Spleen (tissue), 11 donors: ENCODE results near the gene TMEM203. TPM values are rescaled to one million over a fixed set of nuclear protein-coding genes. Genes with fewer than 3 reads are reported as not detected.

Source experiments
- DNase-seq: peaks from one replicate; pipeline ENCODE4 v3.0.0-alpha.2; 2020
- H3K27ac ChIP-seq, 8 donors: fragments of 200-600 bp; sonication (generic) in 7 of 8; 1 replicate in 4 of 8; 2 replicates in 4 of 8; pipeline versions ENCODE4 v1.5.0 to v1.8.0; 2016 to 2021; ENCODE audit warnings: inconsistent platforms in 4 of 8, mild to moderate bottlenecking in 4 of 8, moderate library complexity in 1 of 8
- H3K27me3 ChIP-seq, 7 donors: fragments of 200-600 bp; sonication (generic) in 6 of 7; replicated peaks in 1 of 7; 1 replicate in 4 of 7; 2 replicates in 3 of 7; pipeline versions ENCODE4 v1.5.0 to v1.8.0; 2016 to 2021; ENCODE audit warnings: inconsistent platforms in 3 of 7, mild to moderate bottlenecking in 1 of 7
- H3K36me3 ChIP-seq, 6 donors: fragments of 200-600 bp; sonication (generic) in 5 of 6; 1 replicate in 4 of 6; 2 replicates in 2 of 6; pipeline versions ENCODE4 v1.5.0 to v1.8.0; 2016 to 2021; ENCODE audit warnings: inconsistent platforms in 2 of 6
- H3K4me1 ChIP-seq, 6 donors: fragments of 200-600 bp; sonication (generic) in 5 of 6; 1 replicate in 3 of 6; 2 replicates in 3 of 6; pipeline versions ENCODE4 v1.5.0 to v1.8.0; 2016 to 2021; ENCODE audit warnings: inconsistent platforms in 3 of 6
- H3K4me3 ChIP-seq, 8 donors: fragments of 200-600 bp; sonication (generic) in 7 of 8; 1 replicate in 4 of 8; 2 replicates in 4 of 8; pipeline versions ENCODE4 v1.5.0 to v1.8.0; 2016 to 2021; ENCODE audit warnings: inconsistent platforms in 4 of 8, mild to moderate bottlenecking in 4 of 8, moderate library complexity in 2 of 8
- H3K9me3 ChIP-seq, 8 donors: fragments of 200-600 bp; sonication (generic) in 7 of 8; 1 replicate in 4 of 8; 2 replicates in 4 of 8; pipeline versions ENCODE4 v1.5.0 to v1.8.0; 2016 to 2021; ENCODE audit warnings: inconsistent platforms in 4 of 8
- POLR2A ChIP-seq, 3 donors: fragments of 450-650 bp; IDR thresholded peaks; one replicate each; pipeline ENCODE4 v1.5.1; 2017; ENCODE audit warnings: antibody characterized with exemption in 3 of 3, mild to moderate bottlenecking in 1 of 3
- POLR2AphosphoS5 ChIP-seq, 3 donors: sonication (generic); formaldehyde crosslinking; IDR thresholded peaks; one replicate each; pipeline ENCODE4 v1.5.1; 2017; ENCODE audit warnings: antibody characterized with exemption in 3 of 3
- WGBS, 5 donors: extraction: QIAGEN DNeasy Blood & Tissue Kit in 3 of 5; methylation state at CpG; one replicate each; pipeline versions ENCODE4 v1.1.5 to v1.1.7; 2013 to 2018; 5-methylcytosine and 5-hydroxymethylcytosine counted together
- intact Hi-C: fragments of 100-400 bp; cut with DNase I; formaldehyde crosslinking; loops from one replicate; pipeline ENCODE4 v1.15.0; 2023; ENCODE audit warnings: low total_unique reads
- polyA plus RNA-seq, 3 donors: library from polyadenylated mRNA; stranded (reverse); fragments of 200-250 nt; gene quantifications; one replicate each; pipeline ENCODE4 v1.2.1, GENCODE V29; 2013
- total RNA-seq, 7 donors: library from RNA; depleted of rRNA in 3 of 7; stranded (reverse); fragments of >200 nt in 3 of 7; fragmentation: NEBNext Ultra II Directional in 4 of 7; extraction: Animal tissue kit (Norgen Biotek cat#: 25700) in 4 of 7; gene quantifications; one replicate each; pipeline versions ENCODE4 v1.1.0 to v1.2.1, GENCODE V29; 2016 to 2021
- TF ChIP-seq, protein P1 (sequence below), 11 experiments: fragments of 200-600 bp in 7 of 11; fragments of 450-650 bp in 4 of 11; sonication (generic) in 4 of 11; IDR thresholded peaks in 8 of 11; conservative IDR thresholded peaks in 3 of 11; 1 replicate in 7 of 11; 2 replicates in 4 of 11; pipeline versions ENCODE4 v1.4.0 to v1.8.0; 2016 to 2021; ENCODE audit warnings: antibody characterized with exemption in 11 of 11, inconsistent platforms in 4 of 11, mild to moderate bottlenecking in 1 of 11
- donor health status: healthy with polysubstance abuse.
- donor health status: DM: no; HTN: no; CAD: no; lungs with moderate emphysema.
- donor health status: DM: no; HTN: no; CAD: no.
- donor health status: Bipolar disorder and iron deficiency.
- donor health status: healthy.
- donor health status: DM: no; HTN: no; CAD: no.
- donor health status: DM: yes; HTN: yes; CAD: no.

Gene TMEM203
- total and polyA plus RNA-seq, 10 donors, result 28.4 to 50.1 (median 36.0) TPM

DNA sequence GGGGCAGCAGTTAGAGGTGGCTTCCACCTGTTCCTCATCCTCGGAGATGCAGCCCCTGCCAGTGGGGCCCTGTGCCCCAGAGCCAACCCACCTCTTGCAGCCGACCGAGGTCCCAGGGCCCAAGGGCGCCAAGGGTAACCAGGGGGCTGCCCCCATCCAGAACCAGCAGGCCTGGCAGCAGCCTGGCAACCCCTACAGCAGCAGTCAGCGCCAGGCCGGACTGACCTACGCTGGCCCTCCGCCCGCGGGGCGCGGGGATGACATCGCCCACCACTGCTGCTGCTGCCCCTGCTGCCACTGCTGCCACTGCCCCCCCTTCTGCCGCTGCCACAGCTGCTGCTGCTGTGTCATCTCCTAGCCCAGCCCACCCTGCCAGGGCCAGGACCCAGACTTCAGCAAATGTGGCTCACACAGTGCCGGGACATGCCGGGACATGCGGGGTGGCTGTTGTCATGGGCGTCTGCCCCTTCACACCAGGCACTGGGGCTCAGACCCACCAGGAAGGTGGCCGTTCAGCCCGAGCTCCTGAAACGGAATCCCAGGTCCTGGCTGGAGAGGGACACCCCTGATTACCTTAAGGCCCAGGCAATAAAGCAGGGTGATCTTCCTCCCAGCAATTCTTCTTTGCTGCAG, 20.4 kb upstream of the TMEM203 start:
- TF ChIP-seq POLR2AphosphoS5 (IDR thresholded peaks at IDR 0.05), result no peak
- TF ChIP-seq POLR2A (IDR thresholded peaks at IDR 0.05), result no peak
- TF ChIP-seq, protein P1, sequence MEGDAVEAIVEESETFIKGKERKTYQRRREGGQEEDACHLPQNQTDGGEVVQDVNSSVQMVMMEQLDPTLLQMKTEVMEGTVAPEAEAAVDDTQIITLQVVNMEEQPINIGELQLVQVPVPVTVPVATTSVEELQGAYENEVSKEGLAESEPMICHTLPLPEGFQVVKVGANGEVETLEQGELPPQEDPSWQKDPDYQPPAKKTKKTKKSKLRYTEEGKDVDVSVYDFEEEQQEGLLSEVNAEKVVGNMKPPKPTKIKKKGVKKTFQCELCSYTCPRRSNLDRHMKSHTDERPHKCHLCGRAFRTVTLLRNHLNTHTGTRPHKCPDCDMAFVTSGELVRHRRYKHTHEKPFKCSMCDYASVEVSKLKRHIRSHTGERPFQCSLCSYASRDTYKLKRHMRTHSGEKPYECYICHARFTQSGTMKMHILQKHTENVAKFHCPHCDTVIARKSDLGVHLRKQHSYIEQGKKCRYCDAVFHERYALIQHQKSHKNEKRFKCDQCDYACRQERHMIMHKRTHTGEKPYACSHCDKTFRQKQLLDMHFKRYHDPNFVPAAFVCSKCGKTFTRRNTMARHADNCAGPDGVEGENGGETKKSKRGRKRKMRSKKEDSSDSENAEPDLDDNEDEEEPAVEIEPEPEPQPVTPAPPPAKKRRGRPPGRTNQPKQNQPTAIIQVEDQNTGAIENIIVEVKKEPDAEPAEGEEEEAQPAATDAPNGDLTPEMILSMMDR (IDR thresholded peaks at IDR 0.05 in 8 of 11, conservative IDR thresholded peaks at IDR 0.05 in 3 of 11), result no peak
- 80 to 88% (median 84%) methylated on average over 8 to 21 of the region's 21 CpGs for WGBS, 5 donors
- Histone ChIP-seq H3K27me3 (peaks cover 0 to 58% (median 25%) of the 10 kb centered on the region in 7 donors), H3K4me1 (peaks cover 8 to 47% (median 31%) of the 10 kb centered on the region in 6 donors), H3K4me3 (no peak overlapping the region), H3K27ac (no peak overlapping the region), H3K36me3 (no peaks in the 10 kb centered on the region), H3K9me3 (no peaks in the 10 kb centered on the region)
- intact Hi-C loops, result no loop called here
- no peak for DNase-seq

DNA sequence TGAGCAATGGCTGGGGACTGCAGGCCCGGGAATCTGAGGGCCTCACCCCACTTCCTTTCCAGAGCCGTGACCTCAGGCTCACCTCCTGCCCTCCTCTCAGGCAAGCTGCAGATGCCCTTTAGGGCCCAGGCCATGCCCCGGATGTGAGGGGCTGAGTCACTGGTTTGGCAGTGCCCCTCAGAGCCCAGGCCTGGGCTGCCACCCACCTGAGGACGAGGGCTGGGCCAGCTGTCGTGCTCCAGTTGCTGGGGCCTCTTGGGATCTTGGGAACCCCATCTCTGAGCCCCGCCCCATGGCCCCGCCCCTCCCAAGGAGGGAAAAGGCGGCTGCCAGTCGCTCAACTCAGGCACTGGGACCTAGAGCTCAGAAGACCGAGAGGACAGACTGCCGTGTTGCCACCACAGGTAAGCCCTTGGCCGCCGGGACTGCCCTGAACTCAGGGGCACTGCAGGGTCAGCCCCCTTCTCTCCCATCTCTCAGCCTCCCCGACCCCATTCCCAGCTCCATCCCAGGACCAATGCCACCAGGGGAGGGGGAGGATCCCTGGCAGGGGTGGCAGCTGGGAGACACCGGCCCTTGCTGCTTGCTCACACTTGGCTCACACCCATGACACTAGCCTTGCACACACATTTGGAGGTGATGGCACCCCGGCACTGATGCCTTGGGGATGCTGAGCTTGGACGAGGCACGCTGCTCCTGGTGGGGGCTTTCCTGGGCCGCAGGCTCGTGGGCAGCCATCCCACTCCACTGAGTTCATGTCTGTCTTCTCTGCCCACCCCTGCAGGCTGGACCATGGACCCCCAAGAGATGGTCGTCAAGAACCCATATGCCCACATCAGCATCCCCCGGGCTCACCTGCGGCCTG, 19.6 kb upstream of the TMEM203 start, which contains the start of gene CYSRT1:
Gene CYSRT1, plus strand, starts transcription at position 345 of the 865 bp plus-strand sequence. Its CDS starts 448 bp downstream, at position 793.
- Histone ChIP-seq H3K4me3 (peak within 1 kb of the TSS in 7 of 8 donors; percentile 54 to 81 (median 62)), H3K9me3 (no peaks in the 10 kb centered on the region), H3K4me1 (peaks cover 8 to 48% (median 31%) of the 10 kb centered on the region in 6 donors), H3K27ac (peak within 1 kb of the TSS in 7 of 8 donors; percentile 87 to 94 (median 91)), H3K36me3 (no peaks in the 10 kb centered on the region), H3K27me3 (peaks cover 0 to 50% (median 25%) of the 10 kb centered on the region in 7 donors)
- TF ChIP-seq, protein P1 (IDR thresholded peaks at IDR 0.05 in 8 of 11, conservative IDR thresholded peaks at IDR 0.05 in 3 of 11), result no peak
- no peak for TF ChIP-seq POLR2A (IDR thresholded peaks at IDR 0.05)
- TF ChIP-seq POLR2AphosphoS5 (IDR thresholded peaks at IDR 0.05), result no peak
- WGBS, 5 donors, result 50 to 65% (median 54%) methylated on average over 10 to 23 of the region's 23 CpGs
- intact Hi-C loops, result loop anchor here (5.0 kb wide), 1 partner anchor 108 kb away; no protein-coding TSS in a partner anchor
- no peak for DNase-seq

DNA sequence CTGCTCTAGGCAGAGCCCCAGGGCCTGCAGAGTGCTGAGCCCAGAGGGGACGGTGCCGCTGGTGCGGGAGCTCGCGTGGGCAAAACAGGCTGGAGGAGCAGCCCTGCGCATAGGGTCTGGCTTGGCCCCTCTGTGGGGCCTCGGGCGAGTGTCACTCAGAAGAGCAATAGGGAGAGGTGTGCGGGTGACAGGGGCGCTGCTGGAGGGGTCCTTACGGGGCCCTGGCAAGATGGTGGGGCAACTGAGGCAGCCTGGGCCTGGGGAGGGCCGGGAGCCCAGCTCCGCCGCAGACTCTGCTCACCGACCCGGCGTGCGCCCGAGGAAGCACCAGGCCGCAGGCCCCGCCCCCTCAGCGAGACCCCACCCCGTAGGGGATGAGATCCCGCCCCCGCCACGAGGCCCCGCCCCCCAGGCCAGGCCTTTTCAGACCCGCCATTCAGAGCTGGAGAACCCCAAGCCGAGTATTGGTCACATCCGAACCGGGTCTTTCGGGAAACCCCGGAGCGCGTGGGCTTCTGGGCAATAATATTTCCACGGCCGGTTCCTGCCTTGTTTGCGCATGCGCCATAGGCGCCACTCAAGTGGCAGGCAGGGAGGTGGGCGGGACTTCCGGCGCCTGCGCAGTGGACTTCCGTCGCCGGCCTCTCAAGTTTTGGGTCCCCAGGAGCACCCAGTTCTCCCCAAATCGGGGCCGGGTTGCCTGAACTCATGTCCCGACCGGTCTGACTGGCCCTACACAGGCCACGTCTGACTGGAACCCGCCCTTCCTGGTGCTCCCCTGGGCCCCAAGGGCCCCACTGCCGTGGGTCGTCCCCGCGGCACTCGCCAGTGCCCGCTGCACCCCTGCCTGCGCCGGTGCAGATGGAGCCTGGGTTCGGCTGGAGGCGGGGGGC, 17.9 kb upstream of the TMEM203 start:
- intact Hi-C loops, result loop anchor here (2.0 to 5.0 kb wide), 2 partner anchors 19 to 106 kb away; partner anchors contain the start of genes NDOR1 and TMEM203
- no peaks in the 10 kb centered on the region for H3K36me3 ChIP-seq
- DNase-seq, result peak; percentile 99
- peaks cover 8 to 60% (median 34%) of the 10 kb centered on the region in 6 donors for H3K4me1 ChIP-seq
- peaks cover 0 to 33% (median 7%) of the 10 kb centered on the region in 7 donors for H3K27me3 ChIP-seq
- no peaks in the 10 kb centered on the region for H3K9me3 ChIP-seq
- WGBS, 5 donors, result 0 to 1% (median 1%) methylated on average over 24 to 63 of the region's 63 CpGs
- peak overlapping the region; percentile 54 to 81 (median 63) for H3K4me3 ChIP-seq
- TF ChIP-seq, protein P1 (IDR thresholded peaks at IDR 0.05 in 8 of 11, conservative IDR thresholded peaks at IDR 0.05 in 3 of 11), result peak in 1 of 11 experiments; percentile 22
- TF ChIP-seq POLR2A (IDR thresholded peaks at IDR 0.05) (peak in 2 of 3 donors; percentile 39 to 44), POLR2AphosphoS5 (IDR thresholded peaks at IDR 0.05) (peak; percentile 86 to 90 (median 88))
- H3K27ac ChIP-seq, result peak overlapping the region; percentile 86 to 94 (median 90)
